IPS-NIHi7 (cell line): ENCODE measurements around the gene LSM14A.
"Not testable (repeated sequence)": the region's sequence is repeated elsewhere in the genome, so short reads cannot be mapped to it uniquely, and the experiment has no call there.

Experiments used
- DNase-seq: peaks from one replicate; pipeline ENCODE4 v3.0.0; 2012; ENCODE audit warnings: mixed read lengths; ENCODE audit errors: extremely low spot score

The LSM14A gene

GRCh38 chr19:34158966-34159365 lies 13.3 kb upstream of the LSM14A start:
- DNase-seq, result not testable (repeated sequence)

DNA sequence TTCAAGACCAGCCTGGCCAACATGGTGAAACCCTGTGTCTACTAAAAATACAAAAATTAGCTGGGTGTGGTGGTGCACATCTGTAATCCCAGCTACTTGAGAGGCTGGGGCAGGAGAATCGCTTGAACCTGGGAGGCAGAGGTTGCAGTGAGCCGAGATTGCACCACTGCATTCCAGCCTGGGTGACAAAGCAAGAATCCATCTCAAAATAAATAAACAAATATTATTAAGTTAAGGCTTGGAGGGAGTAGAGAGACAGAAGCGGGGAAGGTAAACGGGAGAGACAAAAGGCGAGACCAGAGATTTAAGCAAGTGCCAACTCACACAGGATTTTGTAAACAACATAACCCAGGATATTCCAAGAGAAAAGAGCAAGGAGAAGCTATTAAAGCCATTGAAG lies 12.8 kb upstream of the LSM14A start:
- not testable (repeated sequence) for DNase-seq

GRCh38 chr19:34161902-34162301 lies 10.4 kb upstream of the LSM14A start:
- not testable (repeated sequence) for DNase-seq

DNA sequence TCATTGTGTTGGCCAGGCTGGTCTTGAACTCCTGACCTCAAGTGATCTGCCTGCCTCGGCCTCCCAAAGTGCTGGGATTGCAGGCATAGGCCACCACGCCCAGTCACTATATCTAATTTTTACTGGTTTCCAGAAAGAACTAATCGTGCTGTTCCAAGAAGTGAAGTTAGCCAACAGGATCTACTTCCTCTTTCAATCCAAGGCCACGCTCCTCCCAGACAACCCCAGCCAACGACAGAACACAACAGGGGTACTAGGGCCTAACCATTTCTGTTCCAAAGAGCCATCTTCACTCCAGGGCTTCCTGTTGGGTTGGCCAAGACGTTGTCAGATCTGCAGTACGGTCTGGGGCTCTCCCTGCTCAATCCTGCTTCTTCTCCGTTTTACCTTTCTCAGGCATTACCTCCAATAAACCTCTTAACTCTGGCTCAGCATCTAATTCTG lies 7.0 kb upstream of the LSM14A start:
- no peak for DNase-seq

DNA sequence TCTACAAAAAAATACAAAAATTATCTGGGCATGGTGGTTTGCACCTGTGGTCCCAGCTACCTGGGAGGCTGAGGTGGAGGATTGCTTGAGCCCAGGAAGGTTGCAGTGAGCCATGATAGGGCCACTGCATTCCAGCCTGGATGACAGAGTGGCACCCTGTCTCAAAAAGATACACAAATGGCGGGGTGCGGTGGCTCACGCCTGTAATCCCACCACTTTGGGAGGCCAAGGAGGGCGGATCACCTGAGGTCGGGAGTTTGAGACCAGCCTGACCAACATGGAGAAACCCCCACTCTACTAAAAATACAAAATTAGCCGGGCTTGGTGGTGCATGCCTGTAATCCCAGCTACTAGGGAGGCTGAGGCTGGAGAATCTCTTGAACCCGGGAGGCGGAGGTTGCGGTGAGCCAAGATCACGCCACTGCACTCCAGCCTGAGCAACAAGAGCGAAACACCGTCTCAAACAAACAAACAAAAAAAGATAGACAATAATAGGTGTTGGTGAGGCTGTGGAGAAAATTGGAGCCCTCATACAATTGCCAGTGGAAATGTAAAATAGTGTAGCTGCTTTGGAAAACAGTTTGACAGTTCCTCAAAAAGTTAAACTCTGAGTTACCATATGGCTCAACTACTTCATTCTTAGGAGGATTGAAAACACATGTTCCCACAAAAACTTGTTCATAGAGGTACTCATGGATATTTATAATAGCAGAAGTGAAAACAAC lies 2.7 kb upstream of the LSM14A start:
- DNase-seq, result not testable (repeated sequence)

DNA sequence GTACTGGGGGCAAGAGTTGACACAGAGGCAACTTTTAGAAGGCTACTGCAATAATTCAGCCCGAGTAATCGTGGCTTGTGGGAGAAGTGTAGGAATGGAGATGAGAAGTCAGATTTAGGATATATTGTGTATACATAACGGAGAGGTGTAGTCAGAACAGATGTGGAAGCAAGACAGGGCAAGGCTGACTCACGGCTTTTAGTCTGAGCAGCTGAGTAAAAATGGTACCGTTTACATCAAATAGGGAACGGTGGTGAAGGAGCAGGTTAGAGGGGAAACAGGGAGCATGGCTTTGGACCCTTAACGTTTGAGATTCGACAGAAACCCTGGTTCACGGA lies 796 bp upstream of the LSM14A start:
- DNase-seq, result peak; percentile 17

- no peak for DNase-seq
Observed at GRCh38 chr19:34172661-34173192, 423 bp downstream of the LSM14A start.

DNA sequence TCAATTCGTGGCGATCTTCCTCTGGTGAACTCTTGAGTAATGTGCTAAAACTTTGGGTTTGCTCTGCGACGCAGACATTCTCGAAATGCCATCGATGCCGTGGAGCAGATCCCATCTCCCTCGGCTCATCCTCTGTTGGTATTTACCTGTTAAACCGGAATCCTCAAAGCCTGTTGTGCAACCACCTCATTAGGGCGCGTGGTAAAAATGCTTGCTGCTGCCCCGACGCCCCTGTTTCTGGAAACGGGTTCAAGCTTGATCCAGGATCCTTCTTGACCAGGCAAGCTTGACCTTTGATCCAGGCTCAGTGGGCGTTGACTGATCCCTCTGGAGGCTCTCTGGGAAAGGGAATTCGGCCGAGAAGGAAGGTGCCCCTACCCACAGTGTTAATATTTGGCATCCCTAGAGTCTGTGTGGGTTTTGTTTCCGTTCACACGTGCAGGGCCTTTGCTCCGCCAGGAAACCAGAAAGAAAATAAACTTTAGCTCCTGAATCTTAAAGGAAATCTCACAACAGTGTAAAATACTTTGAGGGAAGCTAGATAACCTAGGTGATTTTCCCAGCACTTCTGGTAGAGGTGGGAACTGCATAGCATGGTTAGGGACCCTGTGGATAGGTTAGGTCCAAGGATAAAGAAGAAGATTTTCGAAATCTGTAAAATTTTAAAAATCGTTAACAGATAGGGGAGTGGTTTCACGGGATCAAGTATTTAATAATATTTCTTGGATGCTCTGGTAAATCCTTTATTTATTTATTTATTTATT lies 1.1 kb downstream of the LSM14A start:
- DNase-seq, result peak; percentile 39

DNA sequence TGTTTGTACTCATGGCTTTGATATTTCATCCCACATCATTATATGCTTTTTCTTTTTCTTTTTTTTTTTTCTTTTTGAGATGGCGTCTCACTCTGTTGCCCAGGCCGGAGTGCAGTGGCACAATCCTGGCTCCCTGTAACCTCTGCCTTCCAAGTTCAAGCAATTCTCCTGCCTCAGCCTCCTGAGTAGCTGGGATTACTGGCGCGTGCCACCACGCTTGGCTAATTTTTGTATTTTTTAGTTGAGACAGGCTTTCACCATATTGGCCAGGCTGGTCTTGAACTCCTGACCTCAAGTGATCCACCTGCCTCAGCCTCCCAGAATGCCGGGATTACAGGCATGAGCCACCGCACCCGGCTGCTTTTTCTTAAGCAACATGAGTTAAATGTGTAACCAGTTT lies 2.9 kb downstream of the LSM14A start:
- DNase-seq, result not testable (repeated sequence)

DNA sequence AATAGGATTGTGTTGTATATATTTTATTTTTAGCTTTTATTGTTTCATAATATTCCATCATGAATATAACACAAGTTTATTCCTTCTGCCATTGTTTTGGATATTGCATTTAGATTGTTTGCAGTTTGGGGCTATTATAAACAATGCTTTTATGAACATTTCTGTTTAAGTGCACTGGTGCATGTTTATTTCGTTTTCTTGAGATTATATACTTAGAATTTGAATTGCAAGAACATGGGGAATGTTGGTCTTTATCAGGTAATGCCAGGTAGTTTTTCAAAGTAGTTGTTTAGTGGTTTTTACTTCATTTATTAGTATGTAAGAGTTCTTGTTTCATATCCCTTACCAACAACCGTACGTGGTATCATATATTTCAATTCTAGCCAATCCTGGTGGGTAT lies 4.3 kb downstream of the LSM14A start:
- no peak for DNase-seq

DNA sequence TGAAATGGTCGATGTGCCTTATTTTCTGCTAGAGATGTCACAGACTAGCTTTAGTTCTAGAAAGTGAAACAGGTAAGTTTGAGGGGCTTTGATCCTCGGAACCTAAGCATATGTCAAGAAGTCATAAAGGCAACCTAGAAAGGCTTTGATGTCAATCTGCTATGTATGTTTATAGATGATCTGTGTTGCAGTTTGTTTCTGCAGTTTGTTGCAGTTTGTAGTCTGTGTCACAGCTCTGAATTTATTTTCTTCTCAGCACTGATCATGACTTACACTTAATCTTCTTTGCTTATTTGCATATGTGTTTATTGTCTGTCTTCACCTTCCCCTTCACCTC lies 5.9 kb downstream of the LSM14A start:
- no peak for DNase-seq

- no peak for DNase-seq
Observed at GRCh38 chr19:34179066-34179465, 6.8 kb downstream of the LSM14A start.

GRCh38 chr19:34180273-34180672 lies 8.0 kb downstream of the LSM14A start:
- no peak for DNase-seq

GRCh38 chr19:34180709-34181108 lies 8.4 kb downstream of the LSM14A start:
- DNase-seq, result no peak

DNA sequence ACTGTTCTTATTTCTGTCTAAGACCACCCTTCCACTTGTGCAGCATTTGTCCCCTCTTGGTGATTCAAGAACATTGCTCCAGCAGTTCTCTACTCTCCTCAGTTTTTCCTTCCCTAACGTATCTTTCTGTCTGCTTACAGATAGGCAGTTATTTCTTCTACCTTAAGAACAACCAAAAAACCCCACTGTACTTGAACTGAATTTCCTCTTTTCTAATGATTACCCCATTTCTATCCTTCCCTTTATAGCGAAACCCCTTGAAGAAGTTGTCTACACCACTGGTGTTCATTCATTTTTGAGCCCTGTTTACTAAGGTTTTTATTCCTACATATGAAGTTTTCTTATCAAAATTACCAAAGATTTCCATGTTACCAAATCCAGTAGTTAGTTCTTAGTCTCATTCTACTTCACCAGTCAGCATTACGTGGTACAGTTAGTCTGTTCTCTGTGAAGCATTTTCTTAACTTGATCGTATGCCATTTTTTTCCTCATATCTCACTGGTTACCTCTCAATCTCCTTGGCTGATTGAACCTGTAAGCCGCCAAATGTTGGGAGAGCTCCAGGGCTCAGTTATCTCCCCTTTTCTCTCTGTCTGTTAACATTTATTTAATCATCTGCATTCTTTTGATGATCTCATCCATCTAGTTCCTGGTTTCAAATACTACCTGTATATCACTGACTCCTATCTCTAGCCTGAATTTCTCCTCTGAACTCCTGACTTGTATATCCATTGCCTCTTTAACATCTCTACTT lies 9.0 kb downstream of the LSM14A start:
- DNase-seq, result no peak

GRCh38 chr19:34182125-34182524 lies 9.8 kb downstream of the LSM14A start:
- no peak for DNase-seq

- DNase-seq, result no peak
Observed at GRCh38 chr19:34184880-34185491, 12.7 kb downstream of the LSM14A start.

- no peak for DNase-seq
Observed at GRCh38 chr19:34186205-34186604, 13.9 kb downstream of the LSM14A start.

- no peak for DNase-seq
Observed at GRCh38 chr19:34187011-34187410, 14.7 kb downstream of the LSM14A start.

GRCh38 chr19:34188408-34188807 lies 16.1 kb downstream of the LSM14A start:
- DNase-seq, result no peak

- DNase-seq, result no peak
Observed at GRCh38 chr19:34189199-34189916, 17.1 kb downstream of the LSM14A start.
